OCI-LY1 (cell line): ENCODE data around the gene SNX20.

ENCODE experiments used
- EZH2 ChIP-seq: fragments of 200-600 bp; sonication (generic), shearing (Covaris generic); IDR thresholded peaks from 2 replicates; pipeline ENCODE4 v1.8.0; 2017; ENCODE audit warnings: borderline replicate concordance, mixed run types, mild to moderate bottlenecking, antibody characterized with exemption, low read length, moderate library complexity, mixed read lengths
- TF ChIP-seq, protein P1 (sequence below): fragments of 200-600 bp; sonication (generic), shearing (Covaris generic); IDR thresholded peaks from 2 replicates; pipeline ENCODE4 v1.5.1; 2017; ENCODE audit warnings: mild to moderate bottlenecking, antibody characterized with exemption, low read length, moderate library complexity, mixed read lengths

DNA sequence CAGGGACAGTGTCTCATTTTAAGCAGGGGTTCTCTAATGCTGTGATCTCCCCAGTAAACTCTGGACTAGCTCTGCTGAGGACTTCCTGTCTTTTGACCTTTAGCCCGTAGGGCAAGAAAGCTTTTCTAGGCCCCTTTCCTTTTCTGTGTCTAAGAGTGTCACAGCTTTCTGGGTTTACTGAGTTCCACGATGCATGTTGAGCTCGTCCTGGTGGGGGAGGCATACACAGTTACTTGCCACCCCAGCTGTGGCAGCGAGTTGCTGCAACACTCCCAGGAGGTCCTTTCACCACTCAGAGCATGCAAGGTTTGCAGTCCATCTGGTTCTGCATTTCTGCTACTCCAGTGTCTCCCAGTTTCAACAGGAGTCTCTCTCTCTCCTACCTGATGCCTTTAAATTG is 36.0 kb upstream of the SNX20 start:
- TF ChIP-seq EZH2, result no peak
- TF ChIP-seq, protein P1, sequence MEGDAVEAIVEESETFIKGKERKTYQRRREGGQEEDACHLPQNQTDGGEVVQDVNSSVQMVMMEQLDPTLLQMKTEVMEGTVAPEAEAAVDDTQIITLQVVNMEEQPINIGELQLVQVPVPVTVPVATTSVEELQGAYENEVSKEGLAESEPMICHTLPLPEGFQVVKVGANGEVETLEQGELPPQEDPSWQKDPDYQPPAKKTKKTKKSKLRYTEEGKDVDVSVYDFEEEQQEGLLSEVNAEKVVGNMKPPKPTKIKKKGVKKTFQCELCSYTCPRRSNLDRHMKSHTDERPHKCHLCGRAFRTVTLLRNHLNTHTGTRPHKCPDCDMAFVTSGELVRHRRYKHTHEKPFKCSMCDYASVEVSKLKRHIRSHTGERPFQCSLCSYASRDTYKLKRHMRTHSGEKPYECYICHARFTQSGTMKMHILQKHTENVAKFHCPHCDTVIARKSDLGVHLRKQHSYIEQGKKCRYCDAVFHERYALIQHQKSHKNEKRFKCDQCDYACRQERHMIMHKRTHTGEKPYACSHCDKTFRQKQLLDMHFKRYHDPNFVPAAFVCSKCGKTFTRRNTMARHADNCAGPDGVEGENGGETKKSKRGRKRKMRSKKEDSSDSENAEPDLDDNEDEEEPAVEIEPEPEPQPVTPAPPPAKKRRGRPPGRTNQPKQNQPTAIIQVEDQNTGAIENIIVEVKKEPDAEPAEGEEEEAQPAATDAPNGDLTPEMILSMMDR, result no peak
